Globus pallidus (tissue), 1 donor: ENCODE measurements around the gene SH3BGR.
"Not testable (repeated sequence)": the region's sequence is repeated elsewhere in the genome, so short reads cannot be mapped to it uniquely, and the experiment has no call there.

Source experiments
- DNase-seq: peaks from one replicate; pipeline ENCODE4 v3.0.0-alpha.2; 2015; ENCODE audit warnings: low spot score

SH3BGR gene

GRCh38 chr21:39515684-39516472 is 64.1 kb downstream of the SH3BGR start:
- no peak for DNase-seq

- DNase-seq = peak; percentile 68
Measured at GRCh38 chr21:39518055-39518846, 66.5 kb downstream of the SH3BGR start.

GRCh38 chr21:39518847-39519210 is 67.1 kb downstream of the SH3BGR start:
- no peak for DNase-seq

- DNase-seq = no peak
Measured at GRCh38 chr21:39519835-39520234, 68.1 kb downstream of the SH3BGR start.

- no peak for DNase-seq
Measured at GRCh38 chr21:39523399-39523798, 71.6 kb downstream of the SH3BGR start.

- DNase-seq = no peak
Measured at GRCh38 chr21:39523915-39524314, 72.1 kb downstream of the SH3BGR start.

GRCh38 chr21:39525129-39525528 is 73.4 kb downstream of the SH3BGR start:
- DNase-seq = peak; percentile 19

GRCh38 chr21:39525601-39526000 is 73.8 kb downstream of the SH3BGR start:
- DNase-seq = no peak

- no peak for DNase-seq
Measured at GRCh38 chr21:39527067-39527595, 75.4 kb downstream of the SH3BGR start.

- no peak for DNase-seq
Measured at GRCh38 chr21:39527664-39528381, 76.1 kb downstream of the SH3BGR start.

- no peak for DNase-seq
Measured at GRCh38 chr21:39529026-39529425, 77.3 kb downstream of the SH3BGR start.

GRCh38 chr21:39531064-39531463 is 79.3 kb downstream of the SH3BGR start:
- DNase-seq = no peak

- no peak for DNase-seq
Measured at GRCh38 chr21:39531840-39532239, 80.1 kb downstream of the SH3BGR start.

- no peak for DNase-seq
Measured at GRCh38 chr21:39533545-39534380, 82.0 kb downstream of the SH3BGR start.

GRCh38 chr21:39535646-39536437 is 84.1 kb downstream of the SH3BGR start:
- DNase-seq = no peak

- no peak for DNase-seq
Measured at GRCh38 chr21:39536835-39537234, 85.1 kb downstream of the SH3BGR start.

GRCh38 chr21:39537571-39537970 is 85.8 kb downstream of the SH3BGR start:
- DNase-seq = no peak

GRCh38 chr21:39538453-39539042 is 86.8 kb downstream of the SH3BGR start:
- no peak for DNase-seq

- DNase-seq = not testable (repeated sequence)
Measured at GRCh38 chr21:39540367-39540766, 88.6 kb downstream of the SH3BGR start.

- no peak for DNase-seq
Measured at GRCh38 chr21:39542736-39543135, 91.0 kb downstream of the SH3BGR start.
